NK-92 (cell line): ENCODE results near the gene MACROH2A2.

ENCODE experiments used
- DNase-seq: peaks from one replicate; lab custom pipeline; 2025; ENCODE audit not compliant: unreplicated experiment; lab: John Stamatoyannopoulos, UW

The MACROH2A2 gene

DNA sequence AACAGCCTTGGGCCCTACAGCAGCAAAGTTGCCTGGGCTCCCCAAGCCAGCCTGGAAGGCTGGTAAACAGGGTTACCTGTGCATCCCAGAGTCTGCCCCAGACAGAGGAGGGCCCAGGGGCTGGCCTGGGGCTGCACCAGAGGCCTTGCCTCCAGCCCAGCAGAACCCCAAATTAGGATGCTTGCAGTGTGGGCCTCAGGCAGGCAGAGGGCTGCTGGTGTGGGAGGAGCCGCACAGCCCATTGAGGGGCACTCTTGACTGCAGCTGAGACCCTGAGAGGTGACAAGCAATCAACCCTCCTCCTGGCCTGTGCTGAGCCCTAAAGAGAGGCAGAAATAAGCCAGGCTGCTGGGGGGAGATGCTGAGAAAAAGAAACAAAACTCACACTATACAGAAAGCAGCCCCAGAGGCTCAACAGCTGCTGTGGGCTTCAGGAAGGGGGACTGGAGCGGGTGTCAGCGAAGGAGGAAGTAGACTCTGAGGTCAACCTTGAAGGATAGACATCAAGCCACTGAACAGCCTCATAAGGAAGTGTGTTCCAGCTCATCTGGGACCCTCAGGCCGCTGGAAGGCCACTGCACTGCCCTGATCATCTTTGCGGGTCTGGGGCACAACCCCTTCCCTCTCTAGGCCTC, 73.4 kb downstream of the MACROH2A2 start:
- DNase-seq = no peak

GRCh38 chr10:70126700-70127395, 74.2 kb downstream of the MACROH2A2 start:
- DNase-seq = no peak

DNA sequence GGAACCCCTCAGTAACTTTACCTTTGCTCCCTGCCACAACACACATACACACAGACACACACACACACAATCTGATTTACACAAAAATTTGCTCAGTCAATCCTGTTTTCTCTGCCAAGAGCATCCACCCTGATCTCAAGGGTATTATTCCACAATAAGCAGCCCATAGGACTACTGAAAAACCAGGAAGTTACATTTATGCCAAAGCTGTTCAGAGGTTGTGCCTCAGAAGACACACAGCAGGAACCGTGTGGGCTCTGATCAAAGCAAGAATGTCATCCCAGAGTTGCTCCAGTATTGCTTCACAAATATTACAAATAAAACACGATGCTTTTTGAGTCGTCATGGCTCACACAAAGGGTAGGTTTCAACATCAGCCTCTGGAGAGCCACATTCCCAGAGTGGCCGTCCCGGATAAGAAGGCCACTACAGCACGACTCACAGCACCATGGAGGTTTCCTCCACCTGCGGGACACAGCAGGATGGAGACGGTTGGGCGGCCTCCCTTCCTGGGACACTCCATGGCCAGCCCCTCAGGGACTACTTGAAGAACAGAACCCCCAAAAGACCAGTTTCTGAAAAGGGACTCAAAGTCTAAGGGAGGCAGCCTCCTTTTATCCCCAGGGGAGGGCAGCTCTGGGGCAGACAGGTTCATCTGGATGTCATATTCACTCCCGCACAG, 78.4 kb downstream of the MACROH2A2 start:
- no peak for DNase-seq

DNA sequence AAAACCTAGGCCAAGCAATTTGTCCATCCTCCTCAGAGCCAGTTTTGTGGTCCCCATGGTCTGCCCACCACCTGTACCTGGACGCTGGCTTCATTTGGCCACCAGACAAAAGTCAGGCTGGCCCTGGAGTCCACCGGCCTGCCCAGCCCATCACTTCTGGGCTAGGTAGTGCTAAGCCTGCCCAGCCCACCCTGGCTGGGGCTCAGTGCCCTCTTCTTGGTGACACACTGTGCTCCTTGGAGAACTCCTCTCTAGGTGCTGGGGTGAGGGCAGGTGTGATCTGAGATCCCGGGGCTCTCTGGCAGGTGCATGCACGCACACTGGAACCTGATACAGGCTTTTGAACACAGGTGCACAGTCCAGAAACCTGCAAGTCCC, 78.9 kb downstream of the MACROH2A2 start:
- no peak for DNase-seq

DNA sequence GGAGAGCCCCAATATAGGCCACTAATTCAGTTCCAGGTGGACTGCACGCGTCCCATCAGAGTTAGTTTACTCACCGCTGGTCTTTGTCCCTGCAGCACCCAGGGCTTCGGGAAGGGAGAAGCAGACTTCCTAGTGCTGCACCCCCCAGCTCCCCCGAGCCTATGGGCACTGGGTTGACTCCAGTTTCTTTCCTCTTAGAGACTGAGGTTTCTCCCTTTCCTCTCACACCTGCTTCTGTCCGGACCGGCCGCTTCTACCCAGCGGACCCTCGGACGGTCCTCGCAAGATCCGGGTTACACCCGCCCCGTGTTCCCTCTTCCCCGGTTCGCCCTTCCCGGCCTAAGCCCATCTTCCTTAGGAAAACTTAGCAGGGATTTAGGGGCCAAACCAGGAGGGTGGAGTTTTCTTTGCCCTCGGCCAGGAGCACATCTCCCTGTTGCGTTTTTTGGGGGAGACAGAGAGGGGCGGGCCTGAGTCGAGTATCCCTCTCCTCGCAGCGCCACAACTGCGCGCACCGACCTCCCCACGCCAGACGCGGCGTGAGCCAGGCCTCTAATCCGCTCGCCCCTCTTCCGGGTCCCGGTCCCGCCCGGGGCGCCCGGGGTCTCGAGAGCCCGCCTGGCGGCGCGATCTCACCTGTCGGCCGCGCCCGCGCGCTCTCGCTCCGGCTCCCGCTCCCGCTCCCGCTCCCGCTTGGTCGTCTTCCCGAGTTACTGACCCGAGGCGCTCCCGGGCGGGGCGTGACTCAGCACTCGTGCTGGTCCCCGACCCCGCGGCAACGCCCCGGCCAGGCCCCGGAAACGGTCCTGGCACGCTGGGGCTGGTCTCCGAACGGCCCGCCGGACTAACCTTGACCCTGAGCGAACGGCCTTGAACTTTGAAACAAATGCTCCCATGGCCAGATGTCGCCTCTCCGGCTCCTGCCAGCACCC, 79.7 kb downstream of the MACROH2A2 start, which contains the start of gene AIFM2:
AIFM2 (minus strand) TSS at position 728 of the 932 bp plus-strand sequence. CDS start 8,741 bp downstream, outside the sequence.
- no peak for DNase-seq

GRCh38 chr10:70135046-70135445, 82.4 kb downstream of the MACROH2A2 start:
- no peak for DNase-seq

GRCh38 chr10:70135684-70136083, 83.0 kb downstream of the MACROH2A2 start:
- no peak for DNase-seq

DNA sequence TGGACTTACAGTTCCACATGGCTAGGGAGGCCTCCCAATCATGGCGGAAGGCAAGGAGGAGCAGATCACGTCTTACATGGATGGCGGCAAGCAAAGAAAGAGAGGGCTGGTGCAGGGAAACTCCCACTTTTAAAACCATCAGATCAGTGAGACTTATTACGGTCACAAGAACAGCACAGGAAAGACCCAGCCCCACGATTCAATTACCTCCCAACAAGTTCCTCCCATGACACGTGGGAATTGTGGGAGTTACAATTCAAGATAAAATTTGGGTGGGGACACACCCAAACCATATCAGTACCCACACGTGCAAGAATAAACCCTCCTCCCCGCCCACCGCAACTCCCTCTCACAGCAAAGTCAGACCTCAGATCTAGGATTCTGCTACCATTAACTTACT, 84.5 kb downstream of the MACROH2A2 start:
- no peak for DNase-seq

DNA sequence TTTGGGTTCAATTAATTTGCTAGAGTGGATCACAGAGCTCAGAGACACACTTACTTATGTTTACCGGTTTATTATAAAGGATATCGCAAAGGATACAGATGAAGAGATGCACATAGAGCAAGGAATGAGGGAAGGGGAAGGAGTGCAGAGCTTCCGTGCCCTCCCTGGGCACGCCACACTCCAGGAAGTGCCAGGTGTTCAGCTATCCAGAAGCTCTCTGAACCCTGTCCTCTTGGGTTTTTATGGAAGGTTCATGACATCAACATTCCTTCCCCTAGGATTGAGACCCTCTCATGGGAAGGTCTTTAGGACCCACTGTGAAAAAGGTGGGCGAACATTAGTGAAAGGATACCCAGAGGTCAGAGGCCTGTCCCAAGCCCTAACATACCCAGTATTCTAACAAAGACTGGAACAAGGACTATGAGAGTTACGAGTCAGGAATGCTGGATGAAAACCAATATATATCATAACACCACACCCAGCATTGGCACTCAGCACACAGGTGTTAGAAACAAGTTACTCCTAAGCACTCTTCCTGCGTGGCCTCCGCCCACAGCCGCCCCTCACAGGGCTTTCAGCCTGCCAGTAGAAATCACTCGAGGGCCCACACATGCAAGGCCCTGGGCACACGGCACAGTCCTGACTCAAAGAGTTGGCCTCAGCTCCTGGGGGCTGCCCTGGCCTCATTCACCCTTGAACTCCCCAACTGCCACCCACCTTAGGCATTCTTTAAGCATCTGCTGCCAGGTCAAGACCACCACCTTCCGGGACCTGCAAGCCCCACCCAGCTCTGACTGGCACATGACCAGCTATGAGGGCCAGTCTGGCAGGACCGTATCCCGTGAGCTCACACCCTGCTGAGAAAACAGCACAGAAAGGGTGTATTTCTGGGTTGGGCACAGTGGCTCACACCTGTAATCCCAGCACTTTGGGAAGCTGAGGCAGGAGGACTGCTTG, 85.6 kb downstream of the MACROH2A2 start:
- no peak for DNase-seq

- no peak for DNase-seq
Measured at GRCh38 chr10:70139151-70139996, 86.7 kb downstream of the MACROH2A2 start.

- no peak for DNase-seq
Measured at GRCh38 chr10:70139997-70140250, 87.3 kb downstream of the MACROH2A2 start.

- no peak for DNase-seq
Measured at GRCh38 chr10:70140297-70140696, 87.7 kb downstream of the MACROH2A2 start.

GRCh38 chr10:70142555-70142954, 89.9 kb downstream of the MACROH2A2 start:
- DNase-seq = no peak

GRCh38 chr10:70144372-70145110, 91.9 kb downstream of the MACROH2A2 start:
- DNase-seq = no peak

DNA sequence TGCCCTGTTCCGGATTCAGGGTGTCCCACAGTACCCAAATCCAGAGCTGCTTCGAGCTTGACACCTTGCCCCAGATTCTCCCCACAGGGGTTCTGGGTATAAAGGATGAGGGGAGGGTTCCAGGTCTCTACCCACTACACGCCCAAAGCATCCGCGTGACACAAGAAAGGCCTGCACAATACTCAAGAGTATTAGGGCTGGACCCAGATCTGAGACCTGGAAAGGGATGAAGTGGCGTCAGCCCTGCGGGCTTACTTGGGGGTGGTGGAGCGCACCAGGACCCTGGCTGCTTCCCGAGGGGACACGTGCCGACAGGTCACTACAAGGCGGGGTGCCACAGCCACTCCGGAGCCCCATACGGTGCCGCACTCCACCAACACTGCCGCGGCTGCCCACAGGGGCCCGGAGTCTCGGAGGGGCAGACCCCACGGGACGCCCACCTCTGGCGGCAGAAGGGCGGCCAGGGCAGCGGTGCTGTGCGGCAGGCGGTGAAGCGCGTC, 92.6 kb downstream of the MACROH2A2 start:
- no peak for DNase-seq

DNA sequence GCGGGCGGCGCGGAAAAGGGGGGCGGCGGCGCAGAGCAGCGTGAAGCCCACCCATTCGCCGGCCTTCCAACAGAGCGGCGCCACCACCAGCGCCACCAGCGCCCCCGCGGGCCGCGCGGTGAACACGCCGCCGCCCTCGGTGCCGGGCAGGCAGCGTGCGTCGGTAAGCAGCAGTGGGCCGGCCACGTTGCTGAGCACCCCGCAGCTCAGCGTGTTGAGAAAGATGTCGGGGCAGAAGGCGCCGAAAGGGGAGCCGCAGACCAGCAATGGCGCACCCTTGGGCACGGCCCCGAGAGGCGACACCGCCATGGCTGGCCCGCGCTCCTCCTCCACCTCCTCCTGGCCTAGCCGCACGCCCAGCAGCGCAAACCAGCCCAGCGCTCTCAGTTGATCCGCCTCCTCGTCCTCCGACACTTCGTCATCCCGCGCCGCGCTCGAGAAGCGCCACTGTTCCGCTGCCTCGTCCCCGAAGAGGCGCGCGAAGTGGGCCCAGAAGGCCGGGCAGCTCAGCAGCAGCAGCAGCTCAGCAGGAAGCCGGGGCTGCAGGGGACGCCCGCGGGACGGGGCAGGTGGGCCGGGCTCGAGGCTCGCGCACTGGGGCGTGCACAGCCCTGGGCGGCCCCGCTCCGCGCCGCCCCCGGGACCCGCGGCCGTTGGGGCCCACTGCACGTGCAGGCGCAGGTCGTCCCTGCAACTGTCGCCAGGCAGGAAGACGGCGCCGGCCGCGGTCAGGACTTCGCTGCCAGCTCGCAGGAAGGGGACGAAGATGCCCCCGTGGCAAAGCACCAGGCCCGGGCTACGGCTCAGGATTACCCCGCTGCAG, 93.2 kb downstream of the MACROH2A2 start:
- no peak for DNase-seq

DNA sequence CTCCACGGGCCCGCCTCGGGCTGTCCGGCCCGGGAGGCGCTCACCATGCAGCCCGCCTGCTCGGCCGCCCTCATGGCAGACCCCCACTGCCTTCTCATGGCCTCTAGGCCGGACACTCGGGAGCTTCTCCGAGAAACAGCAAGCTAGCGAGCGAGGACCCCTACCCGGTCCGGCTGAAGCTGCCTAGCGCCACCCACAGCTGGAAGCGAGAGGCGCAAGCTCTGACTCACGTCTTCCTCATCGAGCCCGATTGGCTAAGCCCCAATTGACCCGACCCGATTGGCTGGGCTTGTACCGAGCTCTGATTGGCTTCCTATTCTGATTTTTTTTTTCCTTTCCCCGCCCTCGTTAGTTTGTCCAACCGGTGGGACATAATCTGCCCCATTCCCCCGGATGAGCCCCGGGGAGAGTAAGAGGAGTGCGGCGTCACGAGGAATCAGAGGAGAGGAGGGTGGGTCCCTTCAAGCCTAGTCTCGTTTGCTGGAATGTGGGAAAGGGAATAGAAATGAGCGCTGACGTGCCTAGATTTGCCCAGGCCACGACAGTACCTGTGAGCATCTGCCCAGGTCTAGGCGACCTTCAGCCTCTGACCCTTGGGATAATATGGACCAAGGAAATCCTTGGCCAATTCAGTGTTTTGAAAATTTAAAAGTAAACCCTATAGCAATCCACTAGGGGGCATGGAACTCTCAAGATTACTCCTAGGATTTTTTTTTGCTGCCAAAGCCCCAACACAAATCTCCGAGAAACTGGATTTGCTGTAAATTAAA, 94.0 kb downstream of the MACROH2A2 start, which contains the start of gene TYSND1:
TYSND1 (minus strand) TSS at position 212 of the 770 bp plus-strand sequence; CDS start at position 98, 114 bp downstream.
- DNase-seq = peak; percentile 56
